IMR-90 (cell line): ENCODE measurements around the gene DUSP2. TPM values are rescaled to one million over a fixed set of nuclear protein-coding genes. Genes with fewer than 3 reads are reported as not detected.

Experiments used
- ATAC-seq: fragments of 200-7000 bp; cut with Tn5 transposase; 2 replicates; pipeline ENCODE4 v1.9.1; 2020; ENCODE audit warnings: low read depth, mild to moderate bottlenecking, moderate library complexity
- BruUV-seq: library from RNA; stranded (reverse); fragments of 400-500 nt; replicated peaks from 2 replicates; lab custom pipeline; 2021; lab: Mats Ljungman, UMichigan
- CTCF ChIA-PET: fragments of 300-600 bp; formaldehyde crosslinking; extraction: SDS; loops from one replicate; lab custom pipeline; 2021; ENCODE audit warnings: antibody characterized with exemption; lab: Yijun Ruan, JAX
- POLR2A ChIA-PET: fragments of 300-600 bp; sonication (Branson Sonifier 250); formaldehyde crosslinking; loops from one replicate; lab custom pipeline; 2022; ENCODE audit warnings: antibody characterized with exemption; ENCODE audit not compliant: unreplicated experiment; lab: Charles Lee
- DNase-seq: peaks from one replicate; pipeline ENCODE4 v3.0.0; 2013
- H2AFZ ChIP-seq: replicated peaks from 2 replicates; pipeline ENCODE3; 2013; ENCODE audit warnings: low read length, mild to moderate bottlenecking; ENCODE audit not compliant: poor library complexity
- H2AK5ac ChIP-seq: 2 replicates; pipeline ENCODE4 v1.6.1; 2013; ENCODE audit warnings: low read depth, low read length, inconsistent platforms
- H2AK9ac ChIP-seq: replicated peaks from 2 replicates; pipeline ENCODE3; 2013; ENCODE audit warnings: mild to moderate bottlenecking, low read depth, low read length, moderate library complexity; ENCODE audit not compliant: poor library complexity
- H2BK120ac ChIP-seq: 2 replicates; pipeline ENCODE4 v1.6.1; 2013; ENCODE audit warnings: low read depth, low read length, inconsistent platforms
- H2BK15ac ChIP-seq: 3 replicates; pipeline ENCODE4 v1.6.1; 2013; ENCODE audit warnings: low read depth, low read length, inconsistent platforms
- H2BK20ac ChIP-seq: 2 replicates; pipeline ENCODE4 v1.6.1; 2013; ENCODE audit warnings: low read depth, mild to moderate bottlenecking, inconsistent platforms, low read length, moderate library complexity
- H2BK5ac ChIP-seq: 2 replicates; pipeline ENCODE4 v1.6.1; 2013; ENCODE audit warnings: mild to moderate bottlenecking, low read depth, low read length, inconsistent platforms; ENCODE audit not compliant: poor library complexity, severe bottlenecking
- H3K14ac ChIP-seq: replicated peaks from 2 replicates; pipeline ENCODE4 v1.6.1; 2013; ENCODE audit warnings: low read depth, low read length, inconsistent platforms
- H3K18ac ChIP-seq: 2 replicates; pipeline ENCODE4 v1.6.1; 2013; ENCODE audit warnings: low read depth, low read length, control low read depth
- H3K23ac ChIP-seq: 2 replicates; pipeline ENCODE4 v1.6.1; 2013; ENCODE audit warnings: low read depth, low read length, inconsistent platforms
- H3K27ac ChIP-seq: 2 replicates; pipeline ENCODE4 v1.5.1; 2013; ENCODE audit warnings: mild to moderate bottlenecking, control low read depth, low read length; ENCODE audit not compliant: insufficient read depth
- H3K27me3 ChIP-seq: 2 replicates; pipeline ENCODE4 v1.6.1; 2013; ENCODE audit warnings: low read length; ENCODE audit not compliant: control insufficient read depth, insufficient read depth
- H3K36me3 ChIP-seq: 2 replicates; pipeline ENCODE4 v1.6.1; 2013; ENCODE audit warnings: low read length, mixed read lengths; ENCODE audit not compliant: control insufficient read depth, insufficient read depth
- H3K4ac ChIP-seq: 2 replicates; pipeline ENCODE4 v1.6.1; 2013; ENCODE audit warnings: low read depth, low read length, inconsistent platforms
- H3K4me1 ChIP-seq: 2 replicates; pipeline ENCODE4 v1.6.1; 2013; ENCODE audit warnings: low read length, mixed read lengths; ENCODE audit not compliant: control insufficient read depth, insufficient read depth
- H3K4me2 ChIP-seq: 2 replicates; pipeline ENCODE4 v1.6.1; 2013; ENCODE audit warnings: low read depth, mild to moderate bottlenecking, control low read depth, low read length, moderate library complexity
- H3K4me3 ChIP-seq: 2 replicates; pipeline ENCODE4 v1.5.1; 2013; ENCODE audit warnings: low read depth, mild to moderate bottlenecking, control low read depth, low read length, moderate library complexity; ENCODE audit not compliant: insufficient read depth
- H3K56ac ChIP-seq: 2 replicates; pipeline ENCODE4 v1.6.1; 2013; ENCODE audit warnings: low read length, inconsistent platforms; ENCODE audit not compliant: insufficient read depth; ENCODE audit errors: extremely low read depth
- H3K79me1 ChIP-seq, 2 experiments: 2 replicates each; pipeline ENCODE4 v1.6.1; 2013; ENCODE audit warnings: low read length in 2 of 2, inconsistent platforms in 1 of 2, low read depth in 1 of 2
- H3K9ac ChIP-seq: 2 replicates; pipeline ENCODE4 v1.6.1; 2013; ENCODE audit warnings: low read depth, low read length, control low read depth
- H3K9me1 ChIP-seq: 2 replicates; pipeline ENCODE4 v1.6.1; 2013; ENCODE audit warnings: low read length, inconsistent platforms; ENCODE audit not compliant: insufficient read depth
- H3K9me3 ChIP-seq: 2 replicates; pipeline ENCODE4 v1.6.1; 2013; ENCODE audit warnings: low read length; ENCODE audit not compliant: control insufficient read depth, insufficient read depth
- H4K20me1 ChIP-seq: 2 replicates; pipeline ENCODE4 v1.6.1; 2013; ENCODE audit warnings: low read length, inconsistent platforms; ENCODE audit not compliant: insufficient read depth
- H4K5ac ChIP-seq: 2 replicates; pipeline ENCODE4 v1.6.1; 2013; ENCODE audit warnings: mild to moderate bottlenecking, low read depth, low read length, control low read depth
- H4K8ac ChIP-seq, 2 experiments: 2 replicates each; pipeline ENCODE4 v1.6.1; 2013; ENCODE audit warnings: low read depth in 2 of 2, low read length in 2 of 2, control low read depth in 1 of 2, inconsistent platforms in 1 of 2
- H4K91ac ChIP-seq: 2 replicates; pipeline ENCODE4 v1.6.1; 2013; ENCODE audit warnings: low read depth, low read length, inconsistent platforms; ENCODE audit not compliant: insufficient read depth
- BHLHE40 ChIP-seq: fragments of 150-350 bp; IDR thresholded peaks from 2 replicates; pipeline ENCODE4 v1.6.1; 2016; ENCODE audit warnings: mild to moderate bottlenecking, low read depth, low read length
- CEBPB ChIP-seq: IDR thresholded peaks from 2 replicates; pipeline ENCODE4 v1.6.1; 2012; ENCODE audit warnings: low read depth, low read length, improper control_type of control experiment
- CHD1 ChIP-seq: IDR thresholded peaks from 2 replicates; pipeline ENCODE4 v1.6.1; 2012; ENCODE audit warnings: low read depth, low read length, improper control_type of control experiment
- ELK1 ChIP-seq: fragments of 150-350 bp; IDR thresholded peaks from 2 replicates; pipeline ENCODE4 v1.6.1; 2016; ENCODE audit warnings: low read depth, mild to moderate bottlenecking, low read length, moderate library complexity, borderline replicate concordance
- FOS ChIP-seq: fragments of 150-350 bp; IDR thresholded peaks from 2 replicates; pipeline ENCODE4 v1.6.1; 2016; ENCODE audit warnings: low read depth, low read length
- MAFK ChIP-seq: IDR thresholded peaks from 2 replicates; pipeline ENCODE4 v1.6.1; 2012; ENCODE audit warnings: low read depth, low read length, improper control_type of control experiment
- MAZ ChIP-seq: IDR thresholded peaks from 2 replicates; pipeline ENCODE4 v1.6.1; 2012; ENCODE audit warnings: low read depth, mild to moderate bottlenecking, low read length, improper control_type of control experiment, moderate library complexity, borderline replicate concordance
- MXI1 ChIP-seq: IDR thresholded peaks from 2 replicates; pipeline ENCODE4 v1.6.1; 2012; ENCODE audit warnings: low read depth, mild to moderate bottlenecking, low read length, moderate library complexity, borderline replicate concordance
- NFE2L2 ChIP-seq: fragments of 150-350 bp; IDR thresholded peaks from 2 replicates; pipeline ENCODE4 v1.6.1; 2016; ENCODE audit warnings: low read depth, mild to moderate bottlenecking, low read length
- POLR2A ChIP-seq: IDR thresholded peaks from 2 replicates; pipeline ENCODE4 v1.6.1; 2012; ENCODE audit warnings: mild to moderate bottlenecking, low read depth, low read length
- RAD21 ChIP-seq: IDR thresholded peaks from 2 replicates; pipeline ENCODE4 v1.6.1; 2012; ENCODE audit warnings: low read length, improper control_type of control experiment
- RCOR1 ChIP-seq: IDR thresholded peaks from 2 replicates; pipeline ENCODE4 v1.6.1; 2012; ENCODE audit warnings: mild to moderate bottlenecking, low read length, improper control_type of control experiment; ENCODE audit not compliant: insufficient replicate concordance
- RFX5 ChIP-seq: IDR thresholded peaks from 2 replicates; pipeline ENCODE4 v1.8.0; 2012; ENCODE audit warnings: low read depth, mild to moderate bottlenecking, low read length, moderate library complexity
- SMC3 ChIP-seq: fragments of 150-350 bp; IDR thresholded peaks from 2 replicates; pipeline ENCODE4 v1.6.1; 2016; ENCODE audit warnings: low read depth, mild to moderate bottlenecking, antibody characterized with exemption, low read length, moderate library complexity
- WGBS, 2 experiments: methylation state at CpG; one replicate each; pipeline versions ENCODE4 v1.1.5 to v1.1.7; 2013; ENCODE audit warnings: missing lambda C conversion rate in 2 of 2; ENCODE audit not compliant: insufficient read length in 1 of 2; ENCODE audit errors: extremely low coverage in 2 of 2; 5-methylcytosine and 5-hydroxymethylcytosine counted together
- dilution Hi-C: fragments of 300-500 bp; cut with HindIII; formaldehyde crosslinking; loops from one replicate; pipeline ENCODE4 v1.14.3; 2018; ENCODE audit warnings: low sequenced_read_pairs; ENCODE audit not compliant: unreplicated experiment
- in situ Hi-C: fragments of 300-500 bp; cut with MboI; formaldehyde crosslinking; loops from 3 replicates; pipeline ENCODE4 v1.14.3; 2019; ENCODE audit warnings: low sequenced_read_pairs, inconsistent platforms, mixed read lengths
- intact Hi-C: fragments of 100-400 bp; cut with micrococcal nuclease; formaldehyde crosslinking; loops from 2 replicates; pipeline ENCODE4 v1.10.0; 2022
- polyA plus RNA-seq, 3 experiments: library from polyadenylated mRNA; depleted of rRNA; stranded (reverse); fragments of >200 nt; gene quantifications; 2 replicates each; pipeline ENCODE4 v1.2.3, GENCODE V29; 2012; ENCODE audit warnings: low replicate concordance in 1 of 3
- total RNA-seq: library from RNA; depleted of rRNA; stranded (reverse); fragments of >200 nt; gene quantifications from 2 replicates; pipeline ENCODE4 v1.2.3, GENCODE V29; 2012
- TF ChIP-seq, protein P1 (sequence below): conservative IDR thresholded peaks from 2 replicates; pipeline ENCODE4 v1.5.1; 2012; ENCODE audit warnings: mild to moderate bottlenecking, low read depth, low read length, improper control_type of control experiment
- TF ChIP-seq, protein P2 (sequence below): fragments of 150-350 bp; IDR thresholded peaks from 2 replicates; pipeline ENCODE4 v1.6.1; 2017; ENCODE audit warnings: mild to moderate bottlenecking, antibody characterized with exemption, low read length, low read depth

Gene DUSP2
- total and polyA plus RNA-seq, 2 of the 4 experiments (the other 2 are of a cell fraction) = 1.8 to 3.8 TPM

- H3K4me1 ChIP-seq = no peaks in the 10 kb centered on the region; the same call in 1 of the 2 replicates
- ChIA-PET POLR2A (no interaction called here), CTCF (no interaction called here)
- H3K4ac ChIP-seq = no peak overlapping the region
- H3K56ac ChIP-seq = no peak overlapping the region
- H3K9me3 ChIP-seq = peaks cover 15% of the 10 kb centered on the region
- no peak overlapping the region for H3K14ac ChIP-seq
- no peaks in the 10 kb centered on the region for H3K79me1 ChIP-seq
- TF ChIP-seq NFE2L2 (no peak), POLR2A (no peak), BHLHE40 (no peak), RFX5 (no peak), FOS (no peak), CEBPB (no peak), ELK1 (no peak), CHD1 (no peak), MXI1 (no peak), RAD21 (no peak), MAFK (no peak), MAZ (no peak), RCOR1 (no peak), SMC3 (no peak)
- TF ChIP-seq, protein P1, sequence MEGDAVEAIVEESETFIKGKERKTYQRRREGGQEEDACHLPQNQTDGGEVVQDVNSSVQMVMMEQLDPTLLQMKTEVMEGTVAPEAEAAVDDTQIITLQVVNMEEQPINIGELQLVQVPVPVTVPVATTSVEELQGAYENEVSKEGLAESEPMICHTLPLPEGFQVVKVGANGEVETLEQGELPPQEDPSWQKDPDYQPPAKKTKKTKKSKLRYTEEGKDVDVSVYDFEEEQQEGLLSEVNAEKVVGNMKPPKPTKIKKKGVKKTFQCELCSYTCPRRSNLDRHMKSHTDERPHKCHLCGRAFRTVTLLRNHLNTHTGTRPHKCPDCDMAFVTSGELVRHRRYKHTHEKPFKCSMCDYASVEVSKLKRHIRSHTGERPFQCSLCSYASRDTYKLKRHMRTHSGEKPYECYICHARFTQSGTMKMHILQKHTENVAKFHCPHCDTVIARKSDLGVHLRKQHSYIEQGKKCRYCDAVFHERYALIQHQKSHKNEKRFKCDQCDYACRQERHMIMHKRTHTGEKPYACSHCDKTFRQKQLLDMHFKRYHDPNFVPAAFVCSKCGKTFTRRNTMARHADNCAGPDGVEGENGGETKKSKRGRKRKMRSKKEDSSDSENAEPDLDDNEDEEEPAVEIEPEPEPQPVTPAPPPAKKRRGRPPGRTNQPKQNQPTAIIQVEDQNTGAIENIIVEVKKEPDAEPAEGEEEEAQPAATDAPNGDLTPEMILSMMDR = no peak
- TF ChIP-seq, protein P2, sequence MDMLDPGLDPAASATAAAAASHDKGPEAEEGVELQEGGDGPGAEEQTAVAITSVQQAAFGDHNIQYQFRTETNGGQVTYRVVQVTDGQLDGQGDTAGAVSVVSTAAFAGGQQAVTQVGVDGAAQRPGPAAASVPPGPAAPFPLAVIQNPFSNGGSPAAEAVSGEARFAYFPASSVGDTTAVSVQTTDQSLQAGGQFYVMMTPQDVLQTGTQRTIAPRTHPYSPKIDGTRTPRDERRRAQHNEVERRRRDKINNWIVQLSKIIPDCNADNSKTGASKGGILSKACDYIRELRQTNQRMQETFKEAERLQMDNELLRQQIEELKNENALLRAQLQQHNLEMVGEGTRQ = no peak
- 36% methylated on average over 1 of the region's 3 CpGs; no CpG with 5 or more reads in 1 of the 2 experiments for WGBS, 2 experiments
- DNase-seq (no peak), ATAC-seq (no peak)
- H3K4me2 ChIP-seq = no peak overlapping the region
- no peak overlapping the region for H2BK5ac ChIP-seq
- in situ Hi-C loops = loop anchor here (25.0 kb wide), 1 partner anchor 97 kb away; no protein-coding TSS in a partner anchor
- no peak overlapping the region for H2BK15ac ChIP-seq
- H3K9ac ChIP-seq = no peak overlapping the region
- dilution Hi-C loops = no loop called here
- H2AFZ ChIP-seq = no peak overlapping the region
- H2AK9ac ChIP-seq = peak overlapping the region; percentile 50
- no peak overlapping the region for H4K5ac ChIP-seq
- H3K4me3 ChIP-seq = no peak overlapping the region
- H4K91ac ChIP-seq = no peak overlapping the region
- no peaks in the 10 kb centered on the region for H4K20me1 ChIP-seq
- H2AK5ac ChIP-seq = no peak overlapping the region
- no TSS peak for BruUV-seq
- H2BK20ac ChIP-seq = no peak overlapping the region
- H2BK120ac ChIP-seq = no peak overlapping the region
- no peak overlapping the region for H3K23ac ChIP-seq
- intact Hi-C loops = no loop called here
- no peak overlapping the region for H3K18ac ChIP-seq
- no peaks in the 10 kb centered on the region for H3K36me3 ChIP-seq
- no peak overlapping the region for H3K27ac ChIP-seq
- H3K27me3 ChIP-seq = peaks cover 67% of the 10 kb centered on the region
- H3K9me1 ChIP-seq = no peaks in the 10 kb centered on the region
- H4K8ac ChIP-seq = no peak overlapping the region
Observed at GRCh38 chr2:96109361-96109680, 35.9 kb downstream of the DUSP2 start.
